Measurements from ENCODE around the gene WRAP53. TPM values are rescaled to one million over a fixed set of nuclear protein-coding genes. Genes with fewer than 3 reads are reported as not detected.

Gene WRAP53
- total RNA-seq, 6 experiments from 2014 or later, result 1.9 to 3.8 (median 3.0) TPM

- H3K9me3 ChIP-seq, result no peaks in the 10 kb centered on the region
- TF ChIP-seq POLR2A (IDR thresholded peaks at IDR 0.05) (no peak), CTCF (IDR thresholded peaks at IDR 0.05) (no peak)
- DNase-seq (no peak), ATAC-seq (peak in 1 of 4 donors; percentile 9)
- no peaks in the 10 kb centered on the region for H3K36me3 ChIP-seq
- H3K4me1 ChIP-seq, result peaks cover 0 to 3% (median 0%) of the 10 kb centered on the region in 4 donors
- intact Hi-C loops (cut with DNase I), result no loop called here
- WGBS (ENCODE audit: insufficient coverage, low coverage, low lambda C conversion rate, missing lambda C conversion rate), result 1% methylated on average over 8 of the region's 16 CpGs
- peaks cover 0 to 19% of the 10 kb centered on the region in 2 donors for H3K27me3 ChIP-seq
- H3K4me3 ChIP-seq, result peak overlapping the region; percentile 37 to 49 (median 48)
- no peak overlapping the region for H3K27ac ChIP-seq
Observed at GRCh38 chr17:7717756-7718350, 29.6 kb downstream of the WRAP53 start.

GRCh38 chr17:7719661-7720060 lies 31.4 kb downstream of the WRAP53 start:
- H3K27ac ChIP-seq, result no peak overlapping the region
- intact Hi-C loops (cut with DNase I), result no loop called here
- TF ChIP-seq CTCF (IDR thresholded peaks at IDR 0.05), result no peak
- TF ChIP-seq POLR2A (IDR thresholded peaks at IDR 0.05), result no peak
- H3K4me1 ChIP-seq, result peaks cover 0 to 3% (median 0%) of the 10 kb centered on the region in 4 donors
- no peaks in the 10 kb centered on the region for H3K9me3 ChIP-seq
- no peak for DNase-seq
- peaks cover 0 to 19% of the 10 kb centered on the region in 2 donors for H3K27me3 ChIP-seq
- no peaks in the 10 kb centered on the region for H3K36me3 ChIP-seq
- no peak overlapping the region for H3K4me3 ChIP-seq
- ATAC-seq, result no peak
- 55% methylated on average over 8 of the region's 9 CpGs for WGBS (ENCODE audit: insufficient coverage, low coverage, low lambda C conversion rate, missing lambda C conversion rate)

GRCh38 chr17:7720125-7720524 lies 31.8 kb downstream of the WRAP53 start:
- WGBS (ENCODE audit: insufficient coverage, low coverage, low lambda C conversion rate, missing lambda C conversion rate), result 34% methylated on average over 4 of the region's 4 CpGs
- Histone ChIP-seq H3K36me3 (no peaks in the 10 kb centered on the region), H3K27ac (no peak overlapping the region), H3K27me3 (peaks cover 0 to 17% of the 10 kb centered on the region in 2 donors), H3K9me3 (no peaks in the 10 kb centered on the region), H3K4me1 (peaks cover 0 to 3% (median 0%) of the 10 kb centered on the region in 4 donors), H3K4me3 (no peak overlapping the region)
- no peak for DNase-seq
- intact Hi-C loops (cut with DNase I), result no loop called here
- no peak for ATAC-seq
- TF ChIP-seq POLR2A (IDR thresholded peaks at IDR 0.05) (no peak), CTCF (IDR thresholded peaks at IDR 0.05) (no peak)

GRCh38 chr17:7721612-7722011 lies 33.3 kb downstream of the WRAP53 start:
- ATAC-seq (no peak), DNase-seq (no peak)
- intact Hi-C loops (cut with DNase I), result no loop called here
- peaks cover 0 to 6% of the 10 kb centered on the region in 2 donors for H3K27me3 ChIP-seq
- peaks cover 0 to 3% (median 0%) of the 10 kb centered on the region in 4 donors for H3K4me1 ChIP-seq
- 50% methylated on average over 1 of the region's 2 CpGs for WGBS (ENCODE audit: insufficient coverage, low coverage, low lambda C conversion rate, missing lambda C conversion rate)
- no peak overlapping the region for H3K27ac ChIP-seq
- TF ChIP-seq CTCF (IDR thresholded peaks at IDR 0.05) (no peak), POLR2A (IDR thresholded peaks at IDR 0.05) (no peak)
- no peak overlapping the region for H3K4me3 ChIP-seq
- H3K36me3 ChIP-seq, result no peaks in the 10 kb centered on the region
- H3K9me3 ChIP-seq, result no peaks in the 10 kb centered on the region
